Thyroid gland (tissue), 4 donors: ENCODE measurements around the gene SH3TC1.

ENCODE experiments used
- POLR2A ChIP-seq, 2 donors: fragments of 450-650 bp; IDR thresholded peaks; one replicate each; pipeline ENCODE4 v1.6.1; 2017; ENCODE audit warnings: antibody characterized with exemption in 2 of 2, mild to moderate bottlenecking in 2 of 2, moderate library complexity in 1 of 2
- TF ChIP-seq, protein P1 (sequence below), 6 experiments: fragments of 200-600 bp in 3 of 6; fragments of 450-650 bp in 3 of 6; sonication (generic) in 3 of 6; IDR thresholded peaks; one replicate each; pipeline ENCODE4 v1.5.1; 2016 to 2019; ENCODE audit warnings: antibody characterized with exemption in 6 of 6, mild to moderate bottlenecking in 2 of 6, inconsistent platforms in 1 of 6, moderate library complexity in 1 of 6

DNA sequence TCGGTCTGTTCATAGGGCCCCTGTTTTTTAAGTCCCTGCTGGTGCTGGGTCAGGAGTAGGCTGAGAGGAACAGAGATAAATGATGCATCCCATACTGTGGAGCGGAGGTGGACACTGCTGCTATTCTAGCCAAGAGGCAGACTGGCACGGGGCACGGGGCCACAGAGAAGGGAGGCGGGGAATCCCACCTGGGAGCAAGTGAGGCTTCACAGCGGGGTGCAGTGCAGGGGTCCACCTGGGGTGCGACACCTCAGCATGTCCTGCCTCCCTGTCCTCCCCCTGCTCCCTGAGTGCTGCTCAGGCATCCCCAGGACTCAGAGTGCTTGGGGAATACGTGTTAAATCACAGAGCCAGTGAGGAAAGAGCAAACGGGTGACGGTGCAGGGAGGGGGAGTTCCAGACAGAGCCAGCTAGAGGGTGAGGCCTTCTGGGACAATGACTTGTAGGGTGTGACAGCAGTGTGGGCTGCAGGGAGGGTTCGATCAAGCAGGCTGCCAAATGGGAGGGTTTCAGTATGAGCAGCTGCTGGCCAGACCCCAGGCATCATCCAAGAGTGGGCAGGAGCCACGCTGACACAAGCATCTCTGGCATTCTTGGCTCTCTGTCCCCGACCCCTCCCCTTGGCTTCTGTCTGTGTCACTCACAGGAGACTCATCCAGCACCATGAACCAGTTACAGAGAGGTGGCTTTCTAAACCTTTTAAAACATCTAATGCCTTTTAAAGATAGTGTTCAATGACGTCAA, 56.8 kb downstream of the SH3TC1 start:
- TF ChIP-seq, protein P1, sequence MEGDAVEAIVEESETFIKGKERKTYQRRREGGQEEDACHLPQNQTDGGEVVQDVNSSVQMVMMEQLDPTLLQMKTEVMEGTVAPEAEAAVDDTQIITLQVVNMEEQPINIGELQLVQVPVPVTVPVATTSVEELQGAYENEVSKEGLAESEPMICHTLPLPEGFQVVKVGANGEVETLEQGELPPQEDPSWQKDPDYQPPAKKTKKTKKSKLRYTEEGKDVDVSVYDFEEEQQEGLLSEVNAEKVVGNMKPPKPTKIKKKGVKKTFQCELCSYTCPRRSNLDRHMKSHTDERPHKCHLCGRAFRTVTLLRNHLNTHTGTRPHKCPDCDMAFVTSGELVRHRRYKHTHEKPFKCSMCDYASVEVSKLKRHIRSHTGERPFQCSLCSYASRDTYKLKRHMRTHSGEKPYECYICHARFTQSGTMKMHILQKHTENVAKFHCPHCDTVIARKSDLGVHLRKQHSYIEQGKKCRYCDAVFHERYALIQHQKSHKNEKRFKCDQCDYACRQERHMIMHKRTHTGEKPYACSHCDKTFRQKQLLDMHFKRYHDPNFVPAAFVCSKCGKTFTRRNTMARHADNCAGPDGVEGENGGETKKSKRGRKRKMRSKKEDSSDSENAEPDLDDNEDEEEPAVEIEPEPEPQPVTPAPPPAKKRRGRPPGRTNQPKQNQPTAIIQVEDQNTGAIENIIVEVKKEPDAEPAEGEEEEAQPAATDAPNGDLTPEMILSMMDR (IDR thresholded peaks at IDR 0.05) = no peak
- TF ChIP-seq POLR2A (IDR thresholded peaks at IDR 0.05) = no peak
